Measurements from ENCODE around the gene ATP10B.

DNA sequence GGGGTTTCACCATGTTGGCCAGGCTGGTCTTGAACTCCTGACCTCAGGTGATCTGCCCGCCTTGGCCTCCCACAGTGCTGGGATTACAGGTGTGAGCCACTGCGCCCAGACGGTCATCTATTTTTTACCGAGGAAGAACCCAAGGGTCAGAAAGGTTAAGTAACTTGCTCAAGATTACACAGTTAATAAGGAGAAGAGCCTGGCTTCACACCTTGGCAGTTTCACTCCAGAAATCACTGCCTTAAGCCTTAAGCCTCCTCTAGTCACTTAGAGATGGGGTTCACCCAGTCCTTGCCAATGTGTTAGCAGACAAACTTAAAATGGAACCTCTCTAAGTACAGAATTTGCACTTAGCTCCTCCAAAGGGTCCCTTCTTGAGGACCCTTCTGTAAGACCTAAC, 314.1 kb downstream of the ATP10B start:
- TF ChIP-seq, protein P1, sequence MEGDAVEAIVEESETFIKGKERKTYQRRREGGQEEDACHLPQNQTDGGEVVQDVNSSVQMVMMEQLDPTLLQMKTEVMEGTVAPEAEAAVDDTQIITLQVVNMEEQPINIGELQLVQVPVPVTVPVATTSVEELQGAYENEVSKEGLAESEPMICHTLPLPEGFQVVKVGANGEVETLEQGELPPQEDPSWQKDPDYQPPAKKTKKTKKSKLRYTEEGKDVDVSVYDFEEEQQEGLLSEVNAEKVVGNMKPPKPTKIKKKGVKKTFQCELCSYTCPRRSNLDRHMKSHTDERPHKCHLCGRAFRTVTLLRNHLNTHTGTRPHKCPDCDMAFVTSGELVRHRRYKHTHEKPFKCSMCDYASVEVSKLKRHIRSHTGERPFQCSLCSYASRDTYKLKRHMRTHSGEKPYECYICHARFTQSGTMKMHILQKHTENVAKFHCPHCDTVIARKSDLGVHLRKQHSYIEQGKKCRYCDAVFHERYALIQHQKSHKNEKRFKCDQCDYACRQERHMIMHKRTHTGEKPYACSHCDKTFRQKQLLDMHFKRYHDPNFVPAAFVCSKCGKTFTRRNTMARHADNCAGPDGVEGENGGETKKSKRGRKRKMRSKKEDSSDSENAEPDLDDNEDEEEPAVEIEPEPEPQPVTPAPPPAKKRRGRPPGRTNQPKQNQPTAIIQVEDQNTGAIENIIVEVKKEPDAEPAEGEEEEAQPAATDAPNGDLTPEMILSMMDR (IDR thresholded peaks at IDR 0.05) = no peak
- TF ChIP-seq POLR2AphosphoS5 (IDR thresholded peaks at IDR 0.05; ENCODE audit: low read depth, low read length) (no peak), SIN3A (IDR thresholded peaks at IDR 0.05; ENCODE audit: borderline replicate concordance, insufficient read depth, low read depth, low read length) (no peak), TCF7L2 (IDR thresholded peaks at IDR 0.05; ENCODE audit: low read depth, low read length) (no peak)
